GM21717 (cell line): ENCODE data around the gene BABAM2.
"Not testable (repeated sequence)": the region's sequence is repeated elsewhere in the genome, so short reads cannot be mapped to it uniquely, and the experiment has no call there.

Source experiments
- ATAC-seq: cut with Tn5 transposase; IDR thresholded peaks from one replicate; pipeline ENCODE4 v1.9.1; 2021; ENCODE audit warnings: mild to moderate bottlenecking, moderate library complexity; ENCODE audit not compliant: unreplicated experiment

Gene BABAM2

DNA sequence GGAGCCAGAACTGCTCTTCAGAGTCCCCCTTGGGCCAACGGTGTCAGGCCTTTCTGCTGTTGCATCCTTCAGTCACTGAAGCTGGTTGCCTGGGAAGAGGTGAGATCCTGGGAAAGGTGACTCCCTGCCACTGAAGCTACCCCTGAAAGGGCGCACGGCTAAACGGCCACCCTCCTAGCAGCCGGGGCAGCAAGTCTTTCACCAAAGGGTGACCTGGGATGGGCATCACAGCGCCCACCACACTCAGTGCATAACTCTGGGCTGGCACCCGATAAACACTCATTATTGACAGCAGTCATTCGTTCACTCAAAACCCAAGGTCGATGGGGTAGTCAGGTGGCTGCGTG is 475.6 kb downstream of the BABAM2 start:
- ATAC-seq = no peak

- ATAC-seq = no peak
Measured at GRCh38 chr2:28366496-28367282, 476.2 kb downstream of the BABAM2 start.

DNA sequence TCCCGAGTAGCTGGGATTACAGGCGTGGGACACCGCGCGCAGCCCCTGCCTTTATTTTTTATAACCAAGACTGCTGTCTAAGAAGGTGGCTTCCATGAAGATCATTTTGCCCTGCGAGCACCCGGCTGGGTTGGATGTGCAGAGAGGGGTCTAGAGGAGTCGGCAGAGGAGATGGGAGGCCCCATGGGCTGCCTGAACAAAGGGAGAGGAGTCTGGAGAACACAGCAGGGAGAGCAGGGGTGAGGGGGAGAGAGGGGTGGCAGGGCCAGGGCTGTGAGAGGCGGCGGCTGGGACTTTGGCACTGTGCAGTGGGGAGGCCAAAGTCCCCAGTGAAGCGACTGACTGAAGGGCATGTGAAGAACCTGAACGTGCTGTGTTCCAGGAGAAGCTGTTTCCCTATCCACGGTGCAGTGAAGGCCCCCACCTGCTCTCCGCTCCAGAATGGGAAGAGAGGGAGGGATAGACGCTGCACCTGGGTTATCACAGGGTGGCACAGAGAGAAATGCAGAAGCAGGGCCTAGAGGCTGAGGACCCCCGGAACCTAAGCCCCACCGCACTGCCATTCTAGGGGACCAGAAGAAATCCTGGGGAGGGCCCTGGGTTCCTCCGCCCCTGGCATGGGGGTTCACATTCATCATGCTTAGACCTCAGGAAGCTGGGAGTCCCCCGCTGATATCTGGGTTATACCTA is 477.3 kb downstream of the BABAM2 start:
- ATAC-seq = no peak

DNA sequence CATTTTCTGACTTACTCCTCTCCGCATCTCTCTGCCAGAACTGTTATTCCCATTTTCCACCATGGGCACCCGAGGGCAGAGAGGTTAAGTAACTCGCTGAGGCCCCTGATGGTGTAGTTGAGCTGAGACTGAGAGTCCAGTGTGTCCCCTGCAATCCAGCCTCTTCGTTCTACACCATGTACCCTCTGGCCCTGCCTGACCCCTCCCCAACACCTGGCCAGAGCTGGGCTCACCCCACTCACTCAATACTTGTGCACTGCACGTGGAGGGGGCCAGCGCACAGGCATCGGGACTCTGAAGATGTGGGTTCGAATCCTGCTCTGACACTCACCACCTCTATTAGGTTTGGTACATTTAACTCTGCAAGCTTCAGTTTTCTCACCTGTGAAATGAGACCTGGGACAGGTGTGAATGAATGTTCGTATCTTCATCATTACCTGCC is 477.8 kb downstream of the BABAM2 start:
- ATAC-seq = no peak

GRCh38 chr2:28369358-28369757 is 478.8 kb downstream of the BABAM2 start:
- no peak for ATAC-seq

DNA sequence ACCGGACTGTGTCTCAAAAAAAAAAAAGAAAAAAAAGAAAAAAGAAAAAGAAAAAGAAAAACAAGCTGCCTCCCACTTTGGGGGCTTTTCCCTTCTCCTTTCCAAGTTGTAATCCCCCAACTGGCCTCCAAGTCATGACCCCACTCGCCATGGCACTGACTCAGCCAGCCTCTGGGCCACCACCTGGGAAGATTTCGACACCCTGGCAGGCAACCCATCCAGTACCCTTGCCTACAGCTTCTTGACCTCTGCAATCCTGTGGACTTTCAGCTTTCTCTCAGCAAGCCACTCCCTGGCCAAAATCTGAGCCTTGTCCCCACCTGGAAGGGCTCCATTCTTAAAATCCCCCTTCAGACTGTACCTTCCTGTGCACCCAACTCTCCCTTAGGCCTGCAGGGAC is 479.8 kb downstream of the BABAM2 start:
- ATAC-seq = no peak

- ATAC-seq = not testable (repeated sequence)
Measured at GRCh38 chr2:28371728-28372127, 481.2 kb downstream of the BABAM2 start.

- no peak for ATAC-seq
Measured at GRCh38 chr2:28373854-28374253, 483.3 kb downstream of the BABAM2 start.

DNA sequence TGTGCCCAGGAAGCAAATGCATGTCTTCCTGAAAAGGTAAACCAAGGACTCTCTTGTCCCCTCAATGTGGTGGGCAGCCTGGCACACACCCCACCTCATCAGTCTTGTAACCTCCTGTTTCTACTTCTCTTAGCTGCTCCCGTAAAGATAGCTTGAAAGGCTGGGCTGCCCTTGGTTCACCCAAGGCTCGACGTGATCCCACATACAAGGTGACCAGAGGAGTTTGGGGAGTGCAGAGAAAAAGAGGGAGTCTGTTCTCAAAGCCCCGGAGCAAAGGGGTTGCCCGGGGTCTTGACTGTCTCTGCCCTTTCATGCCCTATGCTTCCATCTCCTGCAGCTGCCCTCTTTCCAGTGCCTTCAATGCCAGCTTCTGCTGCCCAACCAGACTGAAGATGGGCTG is 483.8 kb downstream of the BABAM2 start:
- ATAC-seq = no peak

DNA sequence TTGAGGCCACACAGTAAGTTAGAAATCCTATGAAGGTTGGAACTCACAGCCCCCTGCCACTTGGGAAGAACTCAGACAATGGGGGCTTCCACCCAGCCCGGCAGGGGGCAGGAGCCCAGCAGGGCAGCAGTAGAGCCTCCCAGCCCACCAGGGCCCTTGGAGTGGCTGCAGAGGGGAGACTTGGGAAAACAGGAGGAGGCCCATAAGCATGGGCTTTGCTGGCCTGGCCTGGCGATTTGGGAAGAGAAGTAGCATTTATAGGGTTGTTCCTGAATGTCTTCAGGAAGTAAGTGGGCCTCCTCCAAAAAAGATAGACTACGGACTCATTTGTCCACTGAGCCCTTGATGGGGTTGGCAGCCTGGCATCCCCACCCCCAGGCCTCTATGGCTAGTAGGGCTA is 484.7 kb downstream of the BABAM2 start:
- ATAC-seq = no peak

DNA sequence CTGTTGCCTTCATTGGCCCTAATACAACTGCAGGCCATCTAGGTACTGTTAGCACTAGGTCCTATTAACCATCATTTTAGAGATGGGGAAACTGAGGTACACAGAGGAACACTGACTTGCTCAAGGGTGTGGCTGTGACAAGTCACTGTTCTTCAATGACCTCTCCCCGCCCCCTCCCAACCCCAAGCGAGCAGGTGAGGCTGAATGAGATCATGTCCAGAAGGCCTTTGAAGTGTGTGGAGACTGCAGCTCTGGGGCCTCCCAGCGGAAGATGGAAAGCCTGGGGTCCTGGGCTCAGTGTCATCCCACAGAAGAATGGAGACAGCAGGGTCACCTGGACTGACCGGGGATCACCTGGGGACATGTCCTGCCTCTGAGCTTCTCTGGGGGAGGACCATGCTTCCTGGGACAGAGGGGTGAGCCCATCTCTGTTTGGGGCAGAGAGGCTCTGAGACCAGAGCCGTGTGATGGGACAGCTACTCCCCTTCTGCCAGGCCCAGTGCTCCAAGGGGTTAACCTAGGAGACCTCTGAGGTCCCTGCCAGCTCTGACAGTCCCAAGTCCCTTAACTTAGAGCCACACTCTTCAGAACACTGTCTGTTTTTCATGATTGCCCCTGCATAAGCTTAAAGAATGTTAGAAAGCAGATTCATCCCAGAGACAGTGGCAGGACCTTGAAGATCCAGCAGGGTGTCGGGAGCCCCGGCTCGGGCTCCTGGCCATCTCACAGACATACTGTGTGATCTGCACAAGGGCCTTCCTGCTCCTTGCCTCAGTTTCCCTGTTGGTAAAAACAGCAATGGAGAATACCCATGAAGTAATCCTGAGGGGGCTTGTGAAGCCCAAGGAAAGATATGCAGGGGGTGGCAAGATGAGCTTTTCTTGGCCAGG is 485.5 kb downstream of the BABAM2 start:
- no peak for ATAC-seq

DNA sequence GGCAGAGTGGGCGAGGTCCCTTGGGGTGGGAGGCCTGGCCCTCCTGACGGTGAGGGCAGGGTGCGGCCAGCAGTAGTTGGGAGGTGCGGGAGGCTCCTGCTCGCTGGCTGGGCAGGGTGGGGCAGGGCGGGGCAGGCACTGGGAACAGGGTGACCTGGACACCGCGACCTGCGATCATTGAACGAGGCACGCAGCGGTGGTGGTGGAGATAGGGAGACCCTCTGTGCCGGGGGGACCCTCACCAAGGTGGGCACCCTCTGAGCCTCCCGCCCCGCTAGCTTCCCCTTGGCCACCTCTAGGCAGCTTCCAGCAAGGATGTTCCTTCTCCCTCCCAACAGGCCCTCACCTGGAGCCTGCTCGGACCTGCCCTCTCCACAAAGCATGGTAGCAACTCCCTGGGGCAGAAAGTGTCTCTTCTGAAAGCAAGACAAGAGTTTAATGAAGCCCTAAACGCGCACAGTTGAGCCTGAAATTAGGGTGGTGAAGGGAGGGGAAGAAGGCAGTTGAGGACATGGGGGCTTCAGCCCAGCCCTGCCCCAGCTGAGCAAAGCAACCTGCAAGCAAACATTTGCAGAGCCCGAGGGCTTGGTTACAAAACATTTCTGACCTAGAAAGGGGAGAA is 486.8 kb downstream of the BABAM2 start:
- ATAC-seq = no peak

- no peak for ATAC-seq
Measured at GRCh38 chr2:28377984-28378678, 487.6 kb downstream of the BABAM2 start.

DNA sequence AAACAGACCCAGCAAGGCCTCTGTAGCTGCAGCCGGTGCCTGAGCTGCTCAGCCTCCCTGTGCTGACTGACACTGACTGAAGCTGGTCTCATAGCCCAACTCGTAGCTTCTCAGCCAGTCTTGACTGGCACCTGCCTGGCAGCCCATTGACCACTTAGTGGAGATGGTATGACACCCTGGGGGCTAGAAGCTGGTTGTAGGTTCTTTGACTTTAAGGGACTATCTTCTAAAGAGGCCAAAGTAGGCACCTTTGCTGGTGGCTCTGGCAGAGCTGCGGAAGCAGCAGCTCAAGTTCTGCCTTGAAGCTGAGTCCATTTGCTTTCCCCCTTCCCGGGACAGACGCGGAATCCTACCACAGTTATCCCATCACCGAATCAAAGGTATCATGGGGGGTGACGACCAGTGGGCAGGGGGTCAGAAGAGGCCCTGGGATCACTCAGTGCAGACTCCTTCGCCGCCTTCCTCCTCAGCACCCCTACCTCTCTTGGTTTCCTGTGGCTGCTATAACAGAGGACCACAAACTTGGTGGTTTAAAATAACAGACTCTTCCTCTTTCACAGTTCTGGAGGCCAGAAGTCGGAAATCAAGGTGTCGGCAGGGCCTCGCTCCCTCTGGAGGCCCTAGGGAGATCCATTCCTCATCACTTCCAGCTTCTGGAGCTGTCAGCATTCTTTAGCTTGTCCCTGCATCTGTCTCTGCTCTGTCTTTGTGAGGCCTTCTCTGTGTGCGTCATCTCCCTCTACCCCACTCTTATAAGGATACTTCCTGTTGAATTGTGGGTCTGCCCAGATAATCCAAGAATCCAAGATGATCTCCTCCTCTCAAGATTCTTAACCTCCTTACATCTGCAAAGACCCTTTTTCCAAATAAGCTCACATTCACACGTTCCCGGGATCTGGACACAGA is 488.4 kb downstream of the BABAM2 start:
- no peak for ATAC-seq

GRCh38 chr2:28380219-28380618 is 489.7 kb downstream of the BABAM2 start:
- no peak for ATAC-seq

GRCh38 chr2:28381225-28382180 is 491.0 kb downstream of the BABAM2 start:
- ATAC-seq = no peak

DNA sequence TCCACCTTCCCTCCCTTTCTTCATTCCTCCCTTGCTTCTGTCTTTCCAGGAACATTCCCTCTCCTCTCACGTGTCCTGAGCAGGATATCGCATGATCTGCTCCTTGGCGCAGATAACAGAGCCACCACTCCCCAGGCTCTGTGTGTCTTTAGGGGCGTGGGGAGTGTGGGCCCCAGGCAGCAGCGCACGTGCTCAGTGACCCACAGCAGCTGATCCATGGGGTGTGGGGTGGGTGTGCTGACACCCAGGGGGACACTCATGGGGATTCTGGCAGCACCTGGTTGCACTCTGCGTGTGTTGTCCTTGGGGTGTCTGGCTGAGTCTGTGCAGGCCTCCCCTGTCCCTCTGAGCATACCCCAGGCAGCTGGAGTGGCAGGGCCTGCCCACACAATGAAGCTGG is 492.2 kb downstream of the BABAM2 start:
- ATAC-seq = no peak
